Lung (tissue), 12 donors: ENCODE measurements around the gene KCTD3. TPM values are rescaled to one million over a fixed set of nuclear protein-coding genes. Genes with fewer than 3 reads are reported as not detected.

Source experiments
- ATAC-seq: fragments of 200-7000 bp; cut with Tn5 transposase; one replicate; pipeline ENCODE4 v1.9.1; 2020; ENCODE audit warnings: moderate number of reproducible peaks; ENCODE audit not compliant: insufficient read depth, low FRiP score
- DNase-seq, 3 donors: peaks; one replicate each; pipeline ENCODE4 v3.0.0-alpha.2; 2013 to 2017
- H3K27ac ChIP-seq, 2 donors: one replicate each; pipeline ENCODE4 v1.5.1; 2013; ENCODE audit warnings: mild to moderate bottlenecking in 2 of 2, moderate library complexity in 2 of 2, control low read depth in 1 of 2, inconsistent platforms in 1 of 2, low read depth in 1 of 2, low read length in 1 of 2
- H3K27me3 ChIP-seq, 3 donors: one replicate each; pipeline ENCODE4 v1.5.1; 2013; ENCODE audit warnings: low read length in 2 of 3; ENCODE audit not compliant: control insufficient read depth in 3 of 3, insufficient read depth in 3 of 3
- H3K36me3 ChIP-seq, 4 donors: one replicate each; pipeline ENCODE4 v1.5.1; 2013; ENCODE audit warnings: low read length in 4 of 4, mild to moderate bottlenecking in 1 of 4, moderate library complexity in 1 of 4; ENCODE audit not compliant: control insufficient read depth in 4 of 4, insufficient read depth in 4 of 4
- H3K4me1 ChIP-seq, 5 donors: one replicate each; pipeline ENCODE4 v1.5.1; 2013; ENCODE audit warnings: low read length in 5 of 5, mild to moderate bottlenecking in 2 of 5, moderate library complexity in 1 of 5; ENCODE audit not compliant: control insufficient read depth in 5 of 5, insufficient read depth in 5 of 5
- H3K4me3 ChIP-seq: one replicate; pipeline ENCODE4 v1.5.1; 2013; ENCODE audit warnings: mild to moderate bottlenecking, control low read depth, moderate library complexity
- H3K9ac ChIP-seq, 2 donors: one replicate each; pipeline ENCODE4 v1.5.1; 2013; ENCODE audit warnings: low read length in 2 of 2, control low read depth in 1 of 2; ENCODE audit not compliant: insufficient read depth in 1 of 2
- H3K9me3 ChIP-seq, 4 donors: one replicate each; pipeline ENCODE4 v1.5.1; 2013; ENCODE audit warnings: low read length in 3 of 4, mild to moderate bottlenecking in 1 of 4, moderate library complexity in 1 of 4; ENCODE audit not compliant: control insufficient read depth in 4 of 4, insufficient read depth in 3 of 4
- WGBS, 2 donors: extraction: QIAGEN DNeasy Blood & Tissue Kit; methylation state at CpG; one replicate each; pipeline ENCODE4 v1.1.7; 2013; 5-methylcytosine and 5-hydroxymethylcytosine counted together
- polyA plus RNA-seq, 2 donors: library from polyadenylated mRNA; stranded (reverse); fragments of 200-250 nt; gene quantifications; one replicate each; pipeline ENCODE4 v1.2.1, GENCODE V29; 2013
- total RNA-seq, 2 donors: library from RNA; depleted of rRNA in 1 of 2; stranded (reverse); fragments of >200 nt in 1 of 2; gene quantifications; one replicate each; pipeline ENCODE4 v1.2.1, GENCODE V29; 2014 to 2021
- TF ChIP-seq, protein P1 (sequence below): IDR thresholded peaks from 2 replicates; pipeline ENCODE4 v1.5.1; 2012; ENCODE audit warnings: mild to moderate bottlenecking; ENCODE audit errors: control extremely low read depth, extremely low read depth
- donor health status: control.
- donor health status: control.
- donor health status: Bipolar disorder and iron deficiency.
- donor health status: healthy.
- donor health status: DM: yes; HTN: yes; CAD: no.

Gene KCTD3
- total and polyA plus RNA-seq, 4 donors = 11.6 to 47.5 (median 18.1) TPM

DNA sequence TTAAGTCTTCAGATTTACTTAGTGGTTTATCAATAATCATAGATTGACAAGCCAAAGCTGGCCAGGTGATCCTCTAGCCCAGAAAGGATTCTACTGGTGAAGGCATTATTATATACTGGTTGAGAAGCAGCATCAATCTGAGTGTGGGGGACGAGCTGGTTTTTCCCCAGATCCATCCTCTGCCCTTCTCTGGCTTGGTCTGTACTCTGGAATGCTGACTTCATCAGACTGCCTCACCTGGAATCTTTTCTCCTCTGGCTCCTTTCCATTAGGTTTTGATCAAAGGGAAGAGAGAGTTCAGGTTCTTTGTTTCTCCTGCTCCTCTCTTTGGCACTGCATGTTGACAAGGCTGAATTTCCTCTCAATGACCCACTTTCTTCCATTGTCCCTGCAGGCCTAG is 93.9 kb downstream of the KCTD3 start:
- ATAC-seq (no peak), DNase-seq (no peak)
- Histone ChIP-seq H3K9me3 (peaks cover 0 to 2% (median 0%) of the 10 kb centered on the region in 4 donors), H3K4me3 (no peak overlapping the region), H3K27me3 (no peaks in the 10 kb centered on the region), H3K36me3 (no peaks in the 10 kb centered on the region), H3K27ac (no peak overlapping the region), H3K9ac (no peak overlapping the region), H3K4me1 (no peaks in the 10 kb centered on the region)
- WGBS, 2 donors = 58 to 71% methylated on average over 1 of the region's 1 CpG
- TF ChIP-seq, protein P1, sequence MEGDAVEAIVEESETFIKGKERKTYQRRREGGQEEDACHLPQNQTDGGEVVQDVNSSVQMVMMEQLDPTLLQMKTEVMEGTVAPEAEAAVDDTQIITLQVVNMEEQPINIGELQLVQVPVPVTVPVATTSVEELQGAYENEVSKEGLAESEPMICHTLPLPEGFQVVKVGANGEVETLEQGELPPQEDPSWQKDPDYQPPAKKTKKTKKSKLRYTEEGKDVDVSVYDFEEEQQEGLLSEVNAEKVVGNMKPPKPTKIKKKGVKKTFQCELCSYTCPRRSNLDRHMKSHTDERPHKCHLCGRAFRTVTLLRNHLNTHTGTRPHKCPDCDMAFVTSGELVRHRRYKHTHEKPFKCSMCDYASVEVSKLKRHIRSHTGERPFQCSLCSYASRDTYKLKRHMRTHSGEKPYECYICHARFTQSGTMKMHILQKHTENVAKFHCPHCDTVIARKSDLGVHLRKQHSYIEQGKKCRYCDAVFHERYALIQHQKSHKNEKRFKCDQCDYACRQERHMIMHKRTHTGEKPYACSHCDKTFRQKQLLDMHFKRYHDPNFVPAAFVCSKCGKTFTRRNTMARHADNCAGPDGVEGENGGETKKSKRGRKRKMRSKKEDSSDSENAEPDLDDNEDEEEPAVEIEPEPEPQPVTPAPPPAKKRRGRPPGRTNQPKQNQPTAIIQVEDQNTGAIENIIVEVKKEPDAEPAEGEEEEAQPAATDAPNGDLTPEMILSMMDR = no peak

GRCh38 chr1:215665215-215665614 is 98.1 kb downstream of the KCTD3 start:
- Histone ChIP-seq H3K27ac (no peak overlapping the region), H3K4me3 (no peak overlapping the region), H3K36me3 (no peaks in the 10 kb centered on the region), H3K4me1 (peaks cover 0 to 2% (median 0%) of the 10 kb centered on the region in 5 donors), H3K9ac (no peak overlapping the region), H3K9me3 (peaks cover 0 to 2% (median 0%) of the 10 kb centered on the region in 4 donors), H3K27me3 (no peaks in the 10 kb centered on the region)
- no peak for DNase-seq
- TF ChIP-seq, protein P1 = no peak
- 82 to 83% methylated on average over 4 of the region's 4 CpGs for WGBS, 2 donors
- no peak for ATAC-seq

GRCh38 chr1:215667761-215668160 is 100.7 kb downstream of the KCTD3 start:
- WGBS, 2 donors = 74 to 89% methylated on average over 2 of the region's 2 CpGs
- DNase-seq = no peak
- TF ChIP-seq, protein P1 = no peak

More at GRCh38 chr1:215667761-215668160, 100.7 kb downstream of the KCTD3 start:
- no peak overlapping the region for H3K9ac ChIP-seq
- H3K27ac ChIP-seq = no peak overlapping the region
- peaks cover 0 to 2% (median 0%) of the 10 kb centered on the region in 5 donors for H3K4me1 ChIP-seq
- H3K4me3 ChIP-seq = no peak overlapping the region
- ATAC-seq = no peak
- no peaks in the 10 kb centered on the region for H3K27me3 ChIP-seq
- H3K36me3 ChIP-seq = no peaks in the 10 kb centered on the region
- peaks cover 0 to 2% (median 0%) of the 10 kb centered on the region in 4 donors for H3K9me3 ChIP-seq
